Stimulated activated CD4-positive, alpha-beta T cell treated with anti-CD3 and anti-CD28 coated beads, Interleukin-12 subunit alpha, Interleukin-12 subunit beta, amount 100 ng/mL, for 48 hours (primary cell): ENCODE measurements around the gene TCF25.
"Not testable (repeated sequence)": the region's sequence is repeated elsewhere in the genome, so short reads cannot be mapped to it uniquely, and the experiment has no call there.

Experiments
- DNase-seq, 3 donors: peaks; one replicate each; pipeline ENCODE4 v3.0.0-alpha.2; 2020; ENCODE audit warnings: low read depth in 2 of 3, low spot score in 1 of 3

TCF25 gene

GRCh38 chr16:89919535-89920406 is 46.4 kb downstream of the TCF25 start:
- DNase-seq: no peak

- no peak for DNase-seq
Observed at GRCh38 chr16:89920723-89921122, 47.3 kb downstream of the TCF25 start.

GRCh38 chr16:89921131-89921701 is 47.8 kb downstream of the TCF25 start:
- no peak for DNase-seq

GRCh38 chr16:89921702-89922476 is 48.5 kb downstream of the TCF25 start:
- no peak for DNase-seq

GRCh38 chr16:89922477-89922883 is 49.1 kb downstream of the TCF25 start:
- no peak for DNase-seq

- DNase-seq: no peak
Observed at GRCh38 chr16:89922884-89923639, 49.7 kb downstream of the TCF25 start, which contains the start of gene TUBB3. TSS of gene TUBB3 (plus strand) at chr16:89923342. CDS start at chr16:89923402, 60 bp downstream.

- DNase-seq: no peak
Observed at GRCh38 chr16:89923640-89924296, 50.4 kb downstream of the TCF25 start.

- DNase-seq: no peak
Observed at GRCh38 chr16:89924297-89924924, 51.0 kb downstream of the TCF25 start.

- DNase-seq: no peak
Observed at GRCh38 chr16:89924925-89925307, 51.5 kb downstream of the TCF25 start.

- no peak for DNase-seq
Observed at GRCh38 chr16:89925596-89926079, 52.2 kb downstream of the TCF25 start.

GRCh38 chr16:89931305-89931896 is 58.0 kb downstream of the TCF25 start:
- DNase-seq: no peak

- DNase-seq: no peak
Observed at GRCh38 chr16:89931964-89932363, 58.6 kb downstream of the TCF25 start.

GRCh38 chr16:89934019-89934418 is 60.6 kb downstream of the TCF25 start:
- not testable (repeated sequence) for DNase-seq

GRCh38 chr16:89934611-89935553 is 61.5 kb downstream of the TCF25 start:
- DNase-seq: no peak

GRCh38 chr16:89935620-89936019 is 62.2 kb downstream of the TCF25 start:
- DNase-seq: not testable (repeated sequence)

GRCh38 chr16:89936034-89936433 is 62.6 kb downstream of the TCF25 start:
- DNase-seq: no peak

GRCh38 chr16:89936508-89936907 is 63.1 kb downstream of the TCF25 start:
- no peak for DNase-seq

GRCh38 chr16:89936981-89937380 is 63.6 kb downstream of the TCF25 start:
- DNase-seq: no peak
